Stomach (tissue), 9 donors: ENCODE data around the gene LONP2. TPM values are rescaled to one million over a fixed set of nuclear protein-coding genes. Genes with fewer than 3 reads are reported as not detected.

Experiments
- DNase-seq, 2 donors: peaks; one replicate each; pipeline versions ENCODE4 v3.0.0 to v3.0.0-alpha.2; 2013 to 2019
- H3K27ac ChIP-seq, 5 donors: fragments of 200-600 bp in 4 of 5; sonication (generic) in 4 of 5; one replicate each; pipeline ENCODE4 v1.5.1; 2013 to 2019; ENCODE audit warnings: mild to moderate bottlenecking in 1 of 5, moderate library complexity in 1 of 5
- H3K27me3 ChIP-seq, 3 donors: fragments of 200-600 bp; sonication (generic); one replicate each; pipeline ENCODE4 v1.5.1; 2017 to 2019; ENCODE audit warnings: mixed run types in 1 of 3
- H3K36me3 ChIP-seq, 4 donors: fragments of 200-600 bp; sonication (generic); 1 replicate in 3 of 4; 2 replicates in 1 of 4; pipeline ENCODE4 v1.5.1; 2016 to 2019
- H3K4me1 ChIP-seq, 4 donors: fragments of 200-600 bp; sonication (generic); one replicate each; pipeline ENCODE4 v1.5.1; 2016 to 2019
- H3K4me3 ChIP-seq, 4 donors: fragments of 200-600 bp; sonication (generic) in 3 of 4; one replicate each; pipeline ENCODE4 v1.5.1; 2016 to 2019; ENCODE audit warnings: mild to moderate bottlenecking in 1 of 4
- H3K9me3 ChIP-seq, 4 donors: fragments of 200-600 bp; sonication (generic); one replicate each; pipeline ENCODE4 v1.5.1; 2016 to 2019
- EP300 ChIP-seq: sonication (generic); formaldehyde crosslinking; IDR thresholded peaks from one replicate; pipeline ENCODE4 v1.6.1; 2017; ENCODE audit warnings: antibody characterized with exemption
- POLR2A ChIP-seq, 4 donors: fragments of 450-650 bp; IDR thresholded peaks; one replicate each; pipeline ENCODE4 v1.6.1; 2016; ENCODE audit warnings: antibody characterized with exemption in 4 of 4, control low read depth in 2 of 4, mild to moderate bottlenecking in 1 of 4, moderate library complexity in 1 of 4
- POLR2AphosphoS5 ChIP-seq, 3 donors: sonication (generic); formaldehyde crosslinking; IDR thresholded peaks; one replicate each; pipeline ENCODE4 v1.6.1; 2016; ENCODE audit warnings: antibody characterized with exemption in 3 of 3
- WGBS, 5 donors: extraction: QIAGEN DNeasy Blood & Tissue Kit in 3 of 5; methylation state at CpG; one replicate each; pipeline versions ENCODE4 v1.1.5 to v1.1.7; 2013 to 2018; 5-methylcytosine and 5-hydroxymethylcytosine counted together
- intact Hi-C: fragments of 100-400 bp; cut with DNase I; formaldehyde crosslinking; loops from one replicate; pipeline ENCODE4 v1.15.1; 2023; ENCODE audit warnings: low total_unique reads
- polyA plus RNA-seq, 3 donors: library from polyadenylated mRNA; stranded (reverse); fragments of 200-250 nt; gene quantifications; one replicate each; pipeline ENCODE4 v1.2.3, GENCODE V29; 2013
- total RNA-seq, 5 donors: library from RNA; depleted of rRNA; stranded (reverse); fragments of >200 nt; gene quantifications; one replicate each; pipeline versions ENCODE4 v1.1.0 to v1.2.3, GENCODE V29; 2014 to 2016
- TF ChIP-seq, protein P1 (sequence below), 7 experiments: fragments of 450-650 bp in 4 of 7; fragments of 200-600 bp in 3 of 7; sonication (generic) in 3 of 7; IDR thresholded peaks; one replicate each; pipeline ENCODE4 v1.5.1; 2016 to 2019; ENCODE audit warnings: antibody characterized with exemption in 7 of 7, control low read depth in 2 of 7, mild to moderate bottlenecking in 1 of 7
- donor health status: healthy with polysubstance abuse.
- donor health status: Bipolar disorder and iron deficiency.
- donor health status: healthy.

The LONP2 gene
- total and polyA plus RNA-seq, 8 donors, result 13.0 to 140 (median 26.7) TPM

DNA sequence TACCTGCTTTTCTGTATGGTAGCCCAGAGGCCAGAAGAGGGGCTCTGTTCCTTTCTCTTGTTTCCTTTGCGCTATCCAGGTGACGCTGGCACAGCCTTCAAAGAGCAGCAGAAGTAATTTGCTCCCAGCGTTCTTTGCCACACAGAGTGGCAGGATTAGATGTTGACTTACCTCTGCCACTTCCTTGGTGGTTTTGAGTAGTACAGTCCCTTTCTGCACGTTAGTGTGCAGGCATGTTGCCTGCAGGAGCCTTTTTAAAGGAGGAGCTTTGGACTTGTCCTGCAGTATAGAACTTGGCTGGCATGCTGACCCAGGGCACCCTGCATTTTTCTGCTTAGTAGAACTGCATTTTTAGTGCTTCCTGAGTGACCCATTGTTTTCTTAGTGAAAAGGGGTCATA, 3.2 kb downstream of the LONP2 start, which contains the start of gene ABCC11:
Gene ABCC11, minus strand, starts transcription at position 229 of the 400 bp plus-strand sequence. CDS start 15,618 bp downstream, outside the sequence.
- Histone ChIP-seq H3K9me3 (no peaks in the 10 kb centered on the region), H3K27me3 (no peaks in the 10 kb centered on the region), H3K36me3 (peaks cover 0 to 3% (median 0%) of the 10 kb centered on the region in 4 donors), H3K27ac (peak within 1 kb of the TSS in 2 of 5 donors; percentile 1 to 90), H3K4me3 (peak within 1 kb of the TSS in 1 of 4 donors; percentile 97), H3K4me1 (peaks cover 41 to 79% (median 65%) of the 10 kb centered on the region in 4 donors)
- intact Hi-C loops, result no loop called here
- peak in 1 of 2 donors; percentile 25 for DNase-seq
- WGBS, 5 donors, result 22 to 38% (median 29%) methylated on average over 4 of the region's 4 CpGs
- no peak for TF ChIP-seq POLR2AphosphoS5 (IDR thresholded peaks at IDR 0.05)
- TF ChIP-seq, protein P1, sequence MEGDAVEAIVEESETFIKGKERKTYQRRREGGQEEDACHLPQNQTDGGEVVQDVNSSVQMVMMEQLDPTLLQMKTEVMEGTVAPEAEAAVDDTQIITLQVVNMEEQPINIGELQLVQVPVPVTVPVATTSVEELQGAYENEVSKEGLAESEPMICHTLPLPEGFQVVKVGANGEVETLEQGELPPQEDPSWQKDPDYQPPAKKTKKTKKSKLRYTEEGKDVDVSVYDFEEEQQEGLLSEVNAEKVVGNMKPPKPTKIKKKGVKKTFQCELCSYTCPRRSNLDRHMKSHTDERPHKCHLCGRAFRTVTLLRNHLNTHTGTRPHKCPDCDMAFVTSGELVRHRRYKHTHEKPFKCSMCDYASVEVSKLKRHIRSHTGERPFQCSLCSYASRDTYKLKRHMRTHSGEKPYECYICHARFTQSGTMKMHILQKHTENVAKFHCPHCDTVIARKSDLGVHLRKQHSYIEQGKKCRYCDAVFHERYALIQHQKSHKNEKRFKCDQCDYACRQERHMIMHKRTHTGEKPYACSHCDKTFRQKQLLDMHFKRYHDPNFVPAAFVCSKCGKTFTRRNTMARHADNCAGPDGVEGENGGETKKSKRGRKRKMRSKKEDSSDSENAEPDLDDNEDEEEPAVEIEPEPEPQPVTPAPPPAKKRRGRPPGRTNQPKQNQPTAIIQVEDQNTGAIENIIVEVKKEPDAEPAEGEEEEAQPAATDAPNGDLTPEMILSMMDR (IDR thresholded peaks at IDR 0.05), result no peak
- no peak for TF ChIP-seq EP300
- TF ChIP-seq POLR2A (IDR thresholded peaks at IDR 0.05), result no peak

DNA sequence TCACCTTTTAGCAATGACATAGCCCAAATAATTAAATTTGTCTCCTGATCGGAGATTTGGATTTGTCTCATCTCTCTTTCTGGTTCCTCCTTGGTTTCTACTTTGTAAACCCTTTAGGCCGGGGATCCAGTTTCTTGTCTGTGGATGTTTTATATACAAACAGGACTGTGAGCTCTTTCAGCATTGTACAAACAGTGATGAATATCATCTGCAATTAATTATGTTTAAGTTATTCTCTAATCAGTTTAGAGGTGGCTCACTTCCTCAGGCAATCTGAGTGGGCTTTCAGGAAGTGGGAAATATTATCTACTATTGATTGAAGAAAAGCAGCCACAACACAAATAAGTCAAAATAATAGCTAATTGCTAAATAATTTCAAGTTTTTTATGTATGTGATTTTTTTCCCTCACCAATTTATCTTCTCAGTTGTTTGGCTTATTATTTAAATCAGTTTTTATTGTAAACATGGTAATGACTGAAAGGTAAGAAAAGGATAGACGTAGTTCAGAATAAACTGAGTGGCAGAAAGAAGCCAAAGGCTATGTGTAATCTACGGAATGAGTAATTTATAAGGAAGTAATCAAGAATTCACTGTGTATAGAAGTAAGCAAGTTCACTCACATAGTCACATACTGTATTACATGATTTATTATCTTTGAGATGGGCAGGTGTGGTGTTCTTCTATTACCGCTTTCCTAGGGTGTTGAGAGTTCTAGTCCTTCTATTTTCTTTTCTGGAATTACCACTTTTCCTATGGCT, 6.6 kb downstream of the LONP2 start:
- Histone ChIP-seq H3K4me3 (no peak overlapping the region), H3K4me1 (peaks cover 36 to 65% (median 51%) of the 10 kb centered on the region in 4 donors), H3K36me3 (peaks cover 0 to 36% (median 31%) of the 10 kb centered on the region in 4 donors), H3K27ac (peak overlapping the region in 1 of 5 donors; percentile 59), H3K9me3 (no peaks in the 10 kb centered on the region), H3K27me3 (no peaks in the 10 kb centered on the region)
- WGBS, 5 donors, result 55 to 72% (median 61%) methylated on average over 5 of the region's 5 CpGs
- TF ChIP-seq EP300 (no peak), POLR2AphosphoS5 (IDR thresholded peaks at IDR 0.05) (no peak), POLR2A (IDR thresholded peaks at IDR 0.05) (no peak)
- TF ChIP-seq, protein P1 (IDR thresholded peaks at IDR 0.05), result no peak
- intact Hi-C loops, result no loop called here
- DNase-seq, result peak in 1 of 2 donors; percentile 25

DNA sequence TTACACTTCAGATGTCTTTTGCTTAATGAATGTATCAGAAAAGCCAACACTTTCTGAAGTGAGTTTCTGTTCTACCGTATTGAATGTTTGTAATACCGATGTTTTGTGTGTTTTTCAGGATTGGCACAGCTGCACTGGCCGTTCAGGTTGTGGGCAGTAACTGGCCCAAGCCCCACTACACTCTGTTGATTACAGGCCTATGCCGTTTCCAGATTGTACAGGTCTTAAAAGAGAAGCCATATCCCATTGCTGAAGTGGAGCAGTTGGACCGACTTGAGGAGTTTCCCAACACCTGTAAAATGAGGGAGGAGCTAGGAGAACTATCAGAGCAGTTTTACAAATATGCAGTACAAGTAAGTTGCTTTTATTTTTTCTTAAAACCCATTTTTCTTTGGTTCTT, 7.9 kb downstream of the LONP2 start:
- H3K4me3 ChIP-seq, result no peak overlapping the region
- H3K36me3 ChIP-seq, result peaks cover 0 to 44% (median 37%) of the 10 kb centered on the region in 4 donors
- DNase-seq, result no peak
- H3K27me3 ChIP-seq, result no peaks in the 10 kb centered on the region
- H3K4me1 ChIP-seq, result peaks cover 22 to 64% (median 45%) of the 10 kb centered on the region in 4 donors
- TF ChIP-seq EP300, result no peak
- TF ChIP-seq, protein P1 (IDR thresholded peaks at IDR 0.05), result no peak
- TF ChIP-seq POLR2A (IDR thresholded peaks at IDR 0.05), result no peak
- TF ChIP-seq POLR2AphosphoS5 (IDR thresholded peaks at IDR 0.05), result no peak
- peak overlapping the region in 3 of 5 donors; percentile 6 to 59 (median 46) for H3K27ac ChIP-seq
- intact Hi-C loops, result no loop called here
- 28 to 52% (median 48%) methylated on average over 5 of the region's 5 CpGs for WGBS, 5 donors
- H3K9me3 ChIP-seq, result no peaks in the 10 kb centered on the region

DNA sequence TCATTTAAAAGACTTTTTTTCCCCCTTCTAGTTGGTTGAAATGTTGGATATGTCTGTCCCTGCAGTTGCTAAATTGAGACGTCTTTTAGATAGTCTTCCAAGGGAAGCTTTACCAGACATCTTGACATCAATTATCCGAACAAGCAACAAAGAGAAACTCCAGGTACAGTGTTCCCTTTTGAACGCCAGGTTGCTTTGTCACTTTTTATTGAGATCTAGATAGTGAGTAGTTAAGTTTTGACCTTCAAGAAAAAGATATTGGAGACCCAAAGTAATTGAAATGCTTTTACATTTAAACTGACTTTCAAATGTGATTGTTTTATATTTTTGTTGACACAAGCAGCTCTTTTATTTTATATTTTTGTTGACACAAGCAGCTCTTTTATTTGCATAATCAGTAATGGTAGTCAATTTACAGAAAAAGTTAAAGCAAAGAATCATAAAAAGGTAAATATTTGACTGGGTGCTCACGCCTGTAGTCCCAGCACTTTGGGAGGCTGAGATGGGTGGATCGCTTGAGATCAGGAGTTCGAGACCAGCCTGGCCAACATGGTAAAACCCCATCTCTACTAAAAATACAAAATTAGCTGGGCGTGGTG, 12.6 kb downstream of the LONP2 start:
- Histone ChIP-seq H3K27me3 (no peaks in the 10 kb centered on the region), H3K9me3 (no peaks in the 10 kb centered on the region), H3K27ac (peak overlapping the region in 1 of 5 donors; percentile 43), H3K4me1 (peaks cover under 1 to 27% (median 14%) of the 10 kb centered on the region in 4 donors), H3K4me3 (no peak overlapping the region), H3K36me3 (peaks cover 0 to 87% (median 77%) of the 10 kb centered on the region in 4 donors)
- intact Hi-C loops, result no loop called here
- 54 to 75% (median 59%) methylated on average over 7 of the region's 7 CpGs for WGBS, 5 donors
- DNase-seq, result no peak
- TF ChIP-seq EP300, result no peak
- no peak for TF ChIP-seq POLR2A (IDR thresholded peaks at IDR 0.05)
- TF ChIP-seq POLR2AphosphoS5 (IDR thresholded peaks at IDR 0.05), result no peak
- TF ChIP-seq, protein P1 (IDR thresholded peaks at IDR 0.05), result no peak
